DND-41 (cell line): ENCODE measurements around the gene COL26A1.

Source experiments
- EZH2 ChIP-seq: IDR thresholded peaks from 3 replicates; pipeline ENCODE4 v1.6.1; 2012; ENCODE audit warnings: borderline replicate concordance, low read depth, mild to moderate bottlenecking, moderate library complexity, low read length, inconsistent platforms; ENCODE audit not compliant: severe bottlenecking
- TF ChIP-seq, protein P1 (sequence below): IDR thresholded peaks from 2 replicates; pipeline ENCODE4 v1.5.1; 2012; ENCODE audit warnings: borderline replicate concordance, low read length, moderate library complexity, mild to moderate bottlenecking; ENCODE audit not compliant: poor library complexity, severe bottlenecking; ENCODE audit errors: extremely low read depth

DNA sequence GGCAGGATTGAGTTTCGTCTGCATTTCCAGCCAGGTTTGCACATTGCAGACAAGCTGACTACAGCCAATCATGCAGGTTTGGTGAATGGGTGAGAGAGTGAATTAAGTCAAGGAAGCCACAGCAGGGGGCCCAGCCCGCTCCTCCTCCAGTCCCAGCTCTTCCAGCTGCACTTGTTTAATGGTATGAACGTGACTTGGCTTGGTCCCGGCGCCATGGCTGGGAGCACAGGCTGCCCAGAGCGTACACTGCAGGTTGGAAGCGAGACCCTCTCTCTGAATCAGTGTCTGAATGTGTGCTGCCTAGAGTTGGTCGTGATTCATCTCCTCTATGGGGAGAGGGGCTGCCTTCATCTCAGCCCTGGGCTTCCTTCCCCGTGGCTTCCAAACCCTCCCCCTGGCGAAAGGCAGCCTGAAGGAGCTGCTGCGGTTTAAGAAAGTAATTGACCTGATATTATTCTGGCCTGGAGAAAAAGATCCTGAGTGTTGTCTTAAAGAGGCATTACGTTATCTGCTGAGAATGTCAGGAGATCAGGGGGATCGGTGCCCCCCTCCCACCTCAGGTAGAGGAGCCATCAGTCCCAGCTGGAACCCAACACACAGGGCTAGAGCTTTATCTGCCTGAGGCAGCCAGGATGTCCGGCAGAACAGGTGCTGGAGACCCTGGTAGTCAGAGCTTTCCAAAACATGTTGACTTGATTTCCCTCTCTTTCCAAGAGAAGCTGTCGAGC, 132.1 kb downstream of the COL26A1 start:
- TF ChIP-seq, protein P1, sequence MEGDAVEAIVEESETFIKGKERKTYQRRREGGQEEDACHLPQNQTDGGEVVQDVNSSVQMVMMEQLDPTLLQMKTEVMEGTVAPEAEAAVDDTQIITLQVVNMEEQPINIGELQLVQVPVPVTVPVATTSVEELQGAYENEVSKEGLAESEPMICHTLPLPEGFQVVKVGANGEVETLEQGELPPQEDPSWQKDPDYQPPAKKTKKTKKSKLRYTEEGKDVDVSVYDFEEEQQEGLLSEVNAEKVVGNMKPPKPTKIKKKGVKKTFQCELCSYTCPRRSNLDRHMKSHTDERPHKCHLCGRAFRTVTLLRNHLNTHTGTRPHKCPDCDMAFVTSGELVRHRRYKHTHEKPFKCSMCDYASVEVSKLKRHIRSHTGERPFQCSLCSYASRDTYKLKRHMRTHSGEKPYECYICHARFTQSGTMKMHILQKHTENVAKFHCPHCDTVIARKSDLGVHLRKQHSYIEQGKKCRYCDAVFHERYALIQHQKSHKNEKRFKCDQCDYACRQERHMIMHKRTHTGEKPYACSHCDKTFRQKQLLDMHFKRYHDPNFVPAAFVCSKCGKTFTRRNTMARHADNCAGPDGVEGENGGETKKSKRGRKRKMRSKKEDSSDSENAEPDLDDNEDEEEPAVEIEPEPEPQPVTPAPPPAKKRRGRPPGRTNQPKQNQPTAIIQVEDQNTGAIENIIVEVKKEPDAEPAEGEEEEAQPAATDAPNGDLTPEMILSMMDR = no peak
- no peak for TF ChIP-seq EZH2
